H1 (cell line): Measurements from ENCODE around the gene CD276.

Experiments used
- CTCF ChIP-seq, 3 experiments: IDR thresholded peaks; 1 replicate in 2 of 3; 2 replicates in 1 of 3; pipeline versions ENCODE4 v1.5.1 to v1.6.1; 2011; ENCODE audit warnings: low read length in 3 of 3, mild to moderate bottlenecking in 3 of 3, inconsistent platforms in 2 of 3, low read depth in 1 of 3, moderate library complexity in 1 of 3; ENCODE audit not compliant: insufficient read depth in 1 of 3; ENCODE audit errors: control extremely low read depth in 1 of 3
- POLR2A ChIP-seq, 2 experiments: IDR thresholded peaks; 1 replicate in 1 of 2; 2 replicates in 1 of 2; pipeline ENCODE4 v1.6.1; 2011; ENCODE audit warnings: low read depth in 2 of 2, low read length in 2 of 2, mild to moderate bottlenecking in 2 of 2; ENCODE audit errors: control extremely low read depth in 1 of 2
- POLR2AphosphoS5 ChIP-seq: IDR thresholded peaks from 2 replicates; pipeline ENCODE4 v1.6.1; 2011; ENCODE audit warnings: low read depth, low read length
- SIN3A ChIP-seq, 2 experiments: IDR thresholded peaks in 1 of 2; conservative IDR thresholded peaks in 1 of 2; 2 replicates each; pipeline ENCODE4 v1.6.1; 2011 to 2012; ENCODE audit warnings: low read length in 2 of 2, improper control_type of control experiment in 1 of 2, low read depth in 1 of 2, mild to moderate bottlenecking in 1 of 2
- USF2 ChIP-seq: IDR thresholded peaks from 2 replicates; pipeline ENCODE4 v1.6.1; 2011; ENCODE audit warnings: low read length, improper control_type of control experiment

GRCh38 chr15:73688455-73688854, 4.3 kb downstream of the CD276 start:
- no peak for TF ChIP-seq USF2
- TF ChIP-seq SIN3A (conservative IDR thresholded peaks at IDR 0.05 in 1 of 2, IDR thresholded peaks at IDR 0.05 in 1 of 2; ENCODE audit: low read depth in 1 of 2, low read length in 2 of 2): no peak
- no peak for TF ChIP-seq POLR2A (IDR thresholded peaks at IDR 0.05; ENCODE audit: control extremely low read depth in 1 of 2, low read depth in 2 of 2, low read length in 2 of 2)
- no peak for TF ChIP-seq POLR2AphosphoS5
- no peak for TF ChIP-seq CTCF (IDR thresholded peaks at IDR 0.05; ENCODE audit: control extremely low read depth in 1 of 3, insufficient read depth in 1 of 3, low read depth in 1 of 3, low read length in 3 of 3)
